Measurements from ENCODE around the gene GAREM1. TPM values are rescaled to one million over a fixed set of nuclear protein-coding genes. Genes with fewer than 3 reads are reported as not detected.
A peak's percentile ranks its signal among the peaks of the same experiment; 100 is the strongest.

GAREM1 gene
- total and polyA plus RNA-seq, 4 donors, result 3.0 to 13.7 (median 8.5) TPM

DNA sequence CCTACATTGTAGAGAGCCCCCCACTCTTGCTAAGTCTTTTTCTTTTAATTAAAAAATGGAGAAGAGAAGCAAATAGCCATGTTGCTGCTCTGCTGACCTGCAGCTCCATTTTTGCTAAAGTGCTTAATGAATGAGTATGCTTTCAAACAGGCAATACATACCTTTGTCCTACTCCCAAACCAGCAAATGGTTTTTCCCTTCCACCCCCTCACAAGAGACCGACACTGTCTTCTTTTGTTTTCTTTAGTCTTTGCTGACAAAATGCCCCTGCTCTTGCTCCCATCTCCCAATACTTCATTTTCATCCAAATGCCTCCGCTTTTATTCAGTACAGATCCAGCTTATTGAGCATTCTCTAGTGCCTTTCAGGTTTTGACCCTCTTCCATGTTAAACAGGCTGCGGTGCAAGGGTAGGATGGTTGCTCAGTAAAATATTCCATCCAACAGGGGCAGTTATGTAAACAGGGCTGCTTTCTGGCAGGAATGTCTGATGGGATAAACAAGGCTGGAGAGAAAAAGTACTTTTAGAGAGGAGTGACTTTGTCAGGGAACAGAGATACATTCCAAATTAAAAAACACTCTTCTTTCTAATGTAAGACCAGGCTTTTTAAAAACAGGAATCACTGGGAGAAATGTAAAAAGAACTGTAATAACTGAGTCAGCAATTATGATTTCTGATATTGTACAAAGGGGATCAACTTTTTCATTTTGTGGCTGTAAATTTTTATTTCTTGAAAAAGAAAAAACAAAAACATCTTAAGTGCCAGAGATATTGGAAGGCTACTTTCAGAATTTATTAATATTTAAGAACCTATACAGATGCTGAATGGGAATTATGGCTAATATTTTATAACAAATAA, 144.0 kb downstream of the GAREM1 start:
- Histone ChIP-seq H3K4me1 (ENCODE audit: control insufficient read depth in 5 of 5, insufficient read depth in 5 of 5, low read length in 5 of 5) (peaks cover 0 to 20% (median 5%) of the 10 kb centered on the region in 5 donors), H3K4me3 (no peak overlapping the region), H3K27me3 (ENCODE audit: control insufficient read depth in 3 of 3, insufficient read depth in 3 of 3, low read length in 2 of 3) (no peaks in the 10 kb centered on the region), H3K9me3 (ENCODE audit: control insufficient read depth in 4 of 4, insufficient read depth in 3 of 4, low read length in 3 of 4) (no peaks in the 10 kb centered on the region), H3K27ac (ENCODE audit: low read depth in 1 of 2, low read length in 1 of 2) (no peak overlapping the region), H3K9ac (ENCODE audit: insufficient read depth in 1 of 2, low read length in 2 of 2) (peak overlapping the region in 1 of 2 donors; percentile 19), H3K36me3 (ENCODE audit: control insufficient read depth in 4 of 4, insufficient read depth in 4 of 4, low read length in 4 of 4) (no peaks in the 10 kb centered on the region)
- ATAC-seq (ENCODE audit: insufficient read depth, low FRiP score), result no peak
- TF ChIP-seq, protein P1, sequence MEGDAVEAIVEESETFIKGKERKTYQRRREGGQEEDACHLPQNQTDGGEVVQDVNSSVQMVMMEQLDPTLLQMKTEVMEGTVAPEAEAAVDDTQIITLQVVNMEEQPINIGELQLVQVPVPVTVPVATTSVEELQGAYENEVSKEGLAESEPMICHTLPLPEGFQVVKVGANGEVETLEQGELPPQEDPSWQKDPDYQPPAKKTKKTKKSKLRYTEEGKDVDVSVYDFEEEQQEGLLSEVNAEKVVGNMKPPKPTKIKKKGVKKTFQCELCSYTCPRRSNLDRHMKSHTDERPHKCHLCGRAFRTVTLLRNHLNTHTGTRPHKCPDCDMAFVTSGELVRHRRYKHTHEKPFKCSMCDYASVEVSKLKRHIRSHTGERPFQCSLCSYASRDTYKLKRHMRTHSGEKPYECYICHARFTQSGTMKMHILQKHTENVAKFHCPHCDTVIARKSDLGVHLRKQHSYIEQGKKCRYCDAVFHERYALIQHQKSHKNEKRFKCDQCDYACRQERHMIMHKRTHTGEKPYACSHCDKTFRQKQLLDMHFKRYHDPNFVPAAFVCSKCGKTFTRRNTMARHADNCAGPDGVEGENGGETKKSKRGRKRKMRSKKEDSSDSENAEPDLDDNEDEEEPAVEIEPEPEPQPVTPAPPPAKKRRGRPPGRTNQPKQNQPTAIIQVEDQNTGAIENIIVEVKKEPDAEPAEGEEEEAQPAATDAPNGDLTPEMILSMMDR (IDR thresholded peaks at IDR 0.05; ENCODE audit: control extremely low read depth, extremely low read depth), result no peak
- WGBS, 2 donors, result 64 to 79% methylated on average over 3 of the region's 3 CpGs
- DNase-seq, result peak in 2 of 3 donors; percentile 21 to 42

DNA sequence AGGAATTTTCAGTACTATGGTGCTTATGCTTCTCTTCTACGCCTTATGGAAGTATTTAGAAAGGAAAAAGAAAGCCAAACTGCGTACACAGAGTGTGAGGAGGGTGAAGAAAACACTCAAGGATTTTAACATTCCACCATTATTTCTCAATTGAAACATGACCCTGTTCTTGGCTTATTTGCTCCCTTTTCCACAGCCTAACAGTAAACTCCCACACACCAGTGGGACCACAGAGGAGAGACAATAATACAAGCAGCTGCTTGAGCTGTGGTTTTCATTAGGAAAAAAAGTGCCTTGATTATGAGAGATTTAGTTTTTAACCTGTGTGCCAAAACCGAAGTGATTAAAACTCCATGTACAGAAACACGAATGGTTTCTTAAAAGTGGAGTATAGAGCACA, 146.5 kb downstream of the GAREM1 start:
- no peak overlapping the region for H3K27ac ChIP-seq (ENCODE audit: low read depth in 1 of 2, low read length in 1 of 2)
- TF ChIP-seq, protein P1 (IDR thresholded peaks at IDR 0.05; ENCODE audit: control extremely low read depth, extremely low read depth), result no peak
- WGBS, 2 donors, result 54 to 73% methylated on average over 4 of the region's 4 CpGs
- peaks cover 0 to 26% (median 6%) of the 10 kb centered on the region in 5 donors for H3K4me1 ChIP-seq (ENCODE audit: control insufficient read depth in 5 of 5, insufficient read depth in 5 of 5, low read length in 5 of 5)
- H3K4me3 ChIP-seq, result no peak overlapping the region
- no peak overlapping the region for H3K9ac ChIP-seq (ENCODE audit: insufficient read depth in 1 of 2, low read length in 2 of 2)
- H3K36me3 ChIP-seq (ENCODE audit: control insufficient read depth in 4 of 4, insufficient read depth in 4 of 4, low read length in 4 of 4), result no peaks in the 10 kb centered on the region
- DNase-seq (peak in 1 of 3 donors; percentile 40), ATAC-seq (ENCODE audit: insufficient read depth, low FRiP score) (no peak)
- no peaks in the 10 kb centered on the region for H3K27me3 ChIP-seq (ENCODE audit: control insufficient read depth in 3 of 3, insufficient read depth in 3 of 3, low read length in 2 of 3)
- H3K9me3 ChIP-seq (ENCODE audit: control insufficient read depth in 4 of 4, insufficient read depth in 3 of 4, low read length in 3 of 4), result no peaks in the 10 kb centered on the region

DNA sequence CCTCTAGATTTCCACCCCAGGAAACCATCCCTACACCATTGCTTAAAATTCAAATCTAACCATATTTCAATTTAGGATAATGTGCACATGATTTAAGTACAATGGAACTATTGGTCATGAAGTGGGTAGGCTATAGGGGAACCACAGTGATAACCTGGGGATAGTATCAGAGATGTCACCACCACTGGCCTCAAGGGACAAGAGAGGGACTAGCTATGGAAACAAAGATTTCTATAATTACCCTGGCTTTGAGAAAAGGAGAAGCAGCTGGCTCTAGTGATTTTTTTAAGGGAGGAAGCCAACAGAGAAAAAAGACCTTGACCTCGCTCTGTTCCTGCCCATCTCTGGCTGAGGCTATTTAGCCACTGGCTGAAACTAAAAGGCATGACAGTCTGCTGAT, 148.9 kb downstream of the GAREM1 start:
- WGBS, 2 donors, result 89 to 95% methylated on average over 1 of the region's 1 CpG
- H3K4me1 ChIP-seq (ENCODE audit: control insufficient read depth in 5 of 5, insufficient read depth in 5 of 5, low read length in 5 of 5), result peaks cover 3 to 33% (median 8%) of the 10 kb centered on the region in 5 donors
- no peak for DNase-seq
- H3K4me3 ChIP-seq, result no peak overlapping the region
- H3K9ac ChIP-seq (ENCODE audit: insufficient read depth in 1 of 2, low read length in 2 of 2), result no peak overlapping the region
- no peaks in the 10 kb centered on the region for H3K27me3 ChIP-seq (ENCODE audit: control insufficient read depth in 3 of 3, insufficient read depth in 3 of 3, low read length in 2 of 3)
- no peaks in the 10 kb centered on the region for H3K9me3 ChIP-seq (ENCODE audit: control insufficient read depth in 4 of 4, insufficient read depth in 3 of 4, low read length in 3 of 4)
- no peak for ATAC-seq (ENCODE audit: insufficient read depth, low FRiP score)
- H3K36me3 ChIP-seq (ENCODE audit: control insufficient read depth in 4 of 4, insufficient read depth in 4 of 4, low read length in 4 of 4), result no peaks in the 10 kb centered on the region
- TF ChIP-seq, protein P1 (IDR thresholded peaks at IDR 0.05; ENCODE audit: control extremely low read depth, extremely low read depth), result no peak
- no peak overlapping the region for H3K27ac ChIP-seq (ENCODE audit: low read depth in 1 of 2, low read length in 1 of 2)

Measured in lung (tissue), 12 donors.